Medulla oblongata (tissue), 1 donor: ENCODE data around the gene PLD1.

Experiments
- DNase-seq: peaks from one replicate; pipeline ENCODE4 v3.0.0-alpha.2; 2015; ENCODE audit errors: extremely low spot score

The PLD1 gene

GRCh38 chr3:171774521-171774920 lies 35.8 kb downstream of the PLD1 start:
- DNase-seq: peak; percentile 83

- peak; percentile 89 for DNase-seq
These were observed 37.7 kb downstream of the PLD1 start for GRCh38 chr3:171772427-171773056.

GRCh38 chr3:171770689-171771620 lies 39.3 kb downstream of the PLD1 start:
- DNase-seq: peak; percentile 85

GRCh38 chr3:171769461-171769860 lies 40.8 kb downstream of the PLD1 start:
- no peak for DNase-seq

GRCh38 chr3:171768986-171769385 lies 41.3 kb downstream of the PLD1 start:
- DNase-seq: no peak

GRCh38 chr3:171768281-171768900 lies 41.9 kb downstream of the PLD1 start:
- no peak for DNase-seq

GRCh38 chr3:171765511-171765887 lies 44.8 kb downstream of the PLD1 start:
- no peak for DNase-seq

- no peak for DNase-seq
These were observed 46.9 kb downstream of the PLD1 start for GRCh38 chr3:171763392-171763791.

GRCh38 chr3:171760477-171760876 lies 49.8 kb downstream of the PLD1 start:
- DNase-seq: no peak

- DNase-seq: no peak
These were observed 52.2 kb downstream of the PLD1 start for GRCh38 chr3:171758109-171758508.

- DNase-seq: no peak
These were observed 52.8 kb downstream of the PLD1 start for GRCh38 chr3:171757361-171758034.

- no peak for DNase-seq
These were observed 54.6 kb downstream of the PLD1 start for GRCh38 chr3:171755656-171756055.

GRCh38 chr3:171755015-171755589 lies 55.2 kb downstream of the PLD1 start:
- DNase-seq: no peak

- DNase-seq: no peak
These were observed 56.4 kb downstream of the PLD1 start for GRCh38 chr3:171753665-171754408.

- no peak for DNase-seq
These were observed 57.2 kb downstream of the PLD1 start for GRCh38 chr3:171753025-171753472.

- DNase-seq: no peak
These were observed 58.0 kb downstream of the PLD1 start for GRCh38 chr3:171752329-171752728.

GRCh38 chr3:171749124-171749523 lies 61.2 kb downstream of the PLD1 start:
- DNase-seq: no peak

GRCh38 chr3:171748064-171748924 lies 62.0 kb downstream of the PLD1 start:
- no peak for DNase-seq

- no peak for DNase-seq
These were observed 62.9 kb downstream of the PLD1 start for GRCh38 chr3:171747223-171747920.
